ENCODE results near the gene EDIL3.

- TF ChIP-seq EZH2 (IDR thresholded peaks at IDR 0.05; ENCODE audit: borderline replicate concordance, low read length) (no peak), CTCF (IDR thresholded peaks at IDR 0.05; ENCODE audit: low read length) (no peak)
Measured at GRCh38 chr5:84290673-84291072, 94.0 kb downstream of the EDIL3 start.

All from OCI-LY1 (cell line).